HCT116 (cell line): ENCODE data around the gene LZTR1. TPM values are rescaled to one million over a fixed set of nuclear protein-coding genes. Genes with fewer than 3 reads are reported as not detected.

Experiments used
- ATAC-seq: fragments of 200-7000 bp; cut with Tn5 transposase; 2 replicates; pipeline ENCODE4 v1.9.1; 2020; ENCODE audit warnings: mild to moderate bottlenecking, moderate library complexity
- BruUV-seq: library from RNA; stranded (reverse); fragments of 400-500 nt; replicated peaks from 2 replicates; lab custom pipeline; 2021; lab: Mats Ljungman, UMichigan
- CTCF ChIA-PET: fragments of 300-600 bp; sonication (Branson Sonifier 250); formaldehyde crosslinking; loops from one replicate; lab custom pipeline; 2021; ENCODE audit warnings: antibody characterized with exemption; lab: Charles Lee
- POLR2A ChIA-PET: fragments of 300-600, 350-600 bp; sonication (Branson Sonifier 250); formaldehyde crosslinking; loops from one replicate; lab custom pipeline; 2021; ENCODE audit warnings: antibody characterized with exemption; lab: Charles Lee
- RAD21 ChIA-PET, 2 experiments: fragments of 300-600 bp; sonication (Branson Sonifier 250); formaldehyde crosslinking; loops; one replicate each; lab custom pipeline; 2023; ENCODE audit warnings: low total read pairs in 2 of 2; ENCODE audit not compliant: uncharacterized antibody in 2 of 2, unreplicated experiment in 2 of 2, low non-redundant PET in 1 of 2; lab: Charles Lee
- DNase-seq: peaks from one replicate; pipeline ENCODE4 v3.0.0-alpha.2; 2010; ENCODE audit warnings: low read depth, low spot score
- H2AFZ ChIP-seq: fragments of 200-600 bp; shearing (Covaris generic), sonication (generic); 2 replicates; pipeline ENCODE4 v1.6.1; 2017; ENCODE audit warnings: low read depth, mixed run types, mixed read lengths, antibody characterized with exemption, low read length; ENCODE audit not compliant: poor library complexity, severe bottlenecking
- H3K27ac ChIP-seq: 2 replicates; pipeline ENCODE4 v1.5.1; 2012; ENCODE audit warnings: low read depth, low read length
- H3K27me3 ChIP-seq: fragments of 200-600 bp; sonication (generic); 2 replicates; pipeline ENCODE4 v1.6.1; 2016; ENCODE audit warnings: mixed run types, low read length, mixed read lengths; ENCODE audit not compliant: insufficient read depth
- H3K36me3 ChIP-seq, 2 experiments: fragments of 200-500 bp in 1 of 2; fragments of 200-600 bp in 1 of 2; sonication (Bioruptor generic) in 1 of 2; sonication (generic) in 1 of 2; 2 replicates each; pipeline versions ENCODE4 v1.5.1 to v1.6.1; 2014 to 2016; ENCODE audit warnings: low read length in 2 of 2, inconsistent platforms in 1 of 2, mixed read lengths in 1 of 2, mixed run types in 1 of 2; ENCODE audit not compliant: insufficient read depth in 2 of 2, control insufficient read depth in 1 of 2
- H3K4me1 ChIP-seq, 2 experiments: fragments of 200-600 bp in 1 of 2; sonication (generic) in 1 of 2; 2 replicates each; pipeline versions ENCODE4 v1.5.1 to v1.6.1; 2012 to 2017; ENCODE audit warnings: low read length in 2 of 2, inconsistent platforms in 1 of 2, mild to moderate bottlenecking in 1 of 2, mixed read lengths in 1 of 2, mixed run types in 1 of 2, moderate library complexity in 1 of 2; ENCODE audit not compliant: insufficient read depth in 2 of 2, control insufficient read depth in 1 of 2
- H3K4me2 ChIP-seq: fragments of 200-600 bp; sonication (generic); 2 replicates; pipeline ENCODE4 v1.6.1; 2017; ENCODE audit warnings: mixed run types, low read length, mixed read lengths
- H3K4me3 ChIP-seq, 2 experiments: fragments of 200-600 bp in 1 of 2; sonication (generic) in 1 of 2; replicated peaks in 1 of 2; 2 replicates each; pipeline ENCODE4 v1.5.1; 2011 to 2016; ENCODE audit warnings: low read length in 2 of 2, control low read depth in 1 of 2, low read depth in 1 of 2, mild to moderate bottlenecking in 1 of 2, mixed read lengths in 1 of 2, mixed run types in 1 of 2
- H3K79me2 ChIP-seq: fragments of 200-600 bp; sonication (generic); 2 replicates; pipeline ENCODE4 v1.6.1; 2017; ENCODE audit warnings: mild to moderate bottlenecking, mixed run types, low read length, moderate library complexity, mixed read lengths; ENCODE audit not compliant: insufficient read depth
- H3K9ac ChIP-seq: fragments of 200-600 bp; sonication (generic); 2 replicates; pipeline ENCODE4 v1.6.1; 2016; ENCODE audit warnings: low read length, mixed read lengths
- H3K9me2 ChIP-seq: fragments of 200-600 bp; sonication (generic), shearing (Covaris generic); 2 replicates; pipeline ENCODE4 v1.6.1; 2017; ENCODE audit warnings: mixed run types, mild to moderate bottlenecking, moderate library complexity; ENCODE audit not compliant: insufficient read depth
- H3K9me3 ChIP-seq, 2 experiments: fragments of 200-500 bp in 1 of 2; fragments of 200-600 bp in 1 of 2; sonication (Bioruptor generic) in 1 of 2; sonication (generic) in 1 of 2; 2 replicates each; pipeline ENCODE4 v1.6.1; 2014 to 2017; ENCODE audit warnings: low read length in 2 of 2, mixed read lengths in 2 of 2, inconsistent platforms in 1 of 2, low read depth in 1 of 2, mild to moderate bottlenecking in 1 of 2, mixed run types in 1 of 2, moderate library complexity in 1 of 2; ENCODE audit not compliant: control insufficient read depth in 1 of 2, insufficient read depth in 1 of 2
- H4K20me1 ChIP-seq: fragments of 200-600 bp; sonication (generic), shearing (Covaris generic); 2 replicates; pipeline ENCODE4 v1.6.1; 2017; ENCODE audit warnings: mixed run types, mild to moderate bottlenecking, moderate library complexity; ENCODE audit not compliant: insufficient read depth
- ATF3 ChIP-seq: IDR thresholded peaks from 2 replicates; pipeline ENCODE4 v1.6.1; 2012
- CEBPB ChIP-seq: IDR thresholded peaks from 2 replicates; pipeline ENCODE4 v1.6.1; 2012; ENCODE audit warnings: low read depth
- CTCF ChIP-seq, 3 experiments: fragments of 200-600 bp in 1 of 3; sonication (generic) in 1 of 3; IDR thresholded peaks in 2 of 3; conservative IDR thresholded peaks in 1 of 3; 2 replicates each; pipeline ENCODE4 v1.5.1; 2012 to 2017; ENCODE audit warnings: low read depth in 2 of 3, low read length in 2 of 3, antibody characterized with exemption in 1 of 3, borderline replicate concordance in 1 of 3, control low read depth in 1 of 3, mild to moderate bottlenecking in 1 of 3, mixed read lengths in 1 of 3, mixed run types in 1 of 3, moderate library complexity in 1 of 3; ENCODE audit not compliant: insufficient read depth in 1 of 3
- FOSL1 ChIP-seq: IDR thresholded peaks from 2 replicates; pipeline ENCODE4 v1.6.1; 2012; ENCODE audit warnings: low read depth
- POLR2AphosphoS5 ChIP-seq: IDR thresholded peaks from 2 replicates; pipeline ENCODE4 v1.6.1; 2011; ENCODE audit warnings: mild to moderate bottlenecking, low read depth, low read length, moderate library complexity
- REST ChIP-seq: IDR thresholded peaks from 2 replicates; pipeline ENCODE4 v1.6.1; 2012; ENCODE audit warnings: low read depth
- ZNF274 ChIP-seq: fragments of 200-500 bp; sonication (Bioruptor generic); IDR thresholded peaks from 2 replicates; pipeline ENCODE4 v1.6.1; 2014; ENCODE audit warnings: mild to moderate bottlenecking, low read depth, low read length, inconsistent platforms
- intact Hi-C: fragments of 100-400 bp; cut with micrococcal nuclease; formaldehyde crosslinking; loops from 2 replicates; pipeline ENCODE4 v1.10.0; 2022
- total RNA-seq: library from RNA; stranded (reverse); gene quantifications from one replicate; pipeline ENCODE4 v1.2.1, GENCODE V29; 2021; ENCODE audit not compliant: unreplicated experiment

Gene LZTR1
- total RNA-seq, 1 experiment from 2014 or later = 56.5 TPM

GRCh38 chr22:20946080-20946986 is 35.8 kb upstream of the LZTR1 start:
- RAD21 ChIA-PET = no interaction called here
- Histone ChIP-seq H3K4me2 (peak overlapping the region; percentile 64; the same call in 1 of the 2 replicates), H3K4me3 (no peak overlapping the region), H3K27me3 (no peaks in the 10 kb centered on the region), H3K36me3 (peaks cover 15 to 24% of the 10 kb centered on the region in 2 experiments; a peak in 2 of 4 replicates), H4K20me1 (peaks cover 44% of the 10 kb centered on the region; the same call in 1 of the 2 replicates), H3K9ac (peak overlapping the region; percentile 1; the same call in 1 of the 2 replicates), H2AFZ (no peak overlapping the region), H3K9me3 (no peaks in the 10 kb centered on the region), H3K79me2 (peaks cover 99% of the 10 kb centered on the region), H3K4me1 (peaks cover 14 to 59% of the 10 kb centered on the region in 2 experiments), H3K27ac (peak overlapping the region; percentile 6; the same call in 1 of the 2 replicates), H3K9me2 (no peaks in the 10 kb centered on the region)
- CTCF ChIA-PET = no interaction called here
- ATAC-seq = no peak
- intact Hi-C loops = no loop called here
- POLR2A ChIA-PET = no interaction called here
- no peak for DNase-seq
- no TSS peak for BruUV-seq
- no peak for TF ChIP-seq POLR2AphosphoS5
- no peak for TF ChIP-seq ZNF274
- TF ChIP-seq CEBPB = no peak
- TF ChIP-seq FOSL1 = no peak
- no peak for TF ChIP-seq ATF3
- TF ChIP-seq REST = no peak
- TF ChIP-seq CTCF (IDR thresholded peaks at IDR 0.05 in 2 of 3, conservative IDR thresholded peaks at IDR 0.05 in 1 of 3; ENCODE audit: borderline replicate concordance in 1 of 3, insufficient read depth in 1 of 3, low read depth in 2 of 3, low read length in 2 of 3) = no peak
